Epithelial cell of proximal tubule (primary cell): ENCODE measurements around the gene ITGBL1. TPM values are rescaled to one million over a fixed set of nuclear protein-coding genes. Genes with fewer than 3 reads are reported as not detected.

Experiments
- DNase-seq: peaks from one replicate; pipeline ENCODE4 v3.0.0-alpha.2; 2011; ENCODE audit warnings: low read depth
- H3K4me3 ChIP-seq: 2 replicates; pipeline ENCODE4 v1.5.1; 2011; ENCODE audit warnings: low read depth, mild to moderate bottlenecking, low read length
- CTCF ChIP-seq: conservative IDR thresholded peaks from 2 replicates; pipeline ENCODE4 v1.5.1; 2012; ENCODE audit warnings: low read depth, mild to moderate bottlenecking, low read length
- total RNA-seq: library from RNA; depleted of rRNA; stranded (reverse); fragments of >200 nt; gene quantifications from 2 replicates; pipeline ENCODE4 v1.2.3, GENCODE V29; 2015

The ITGBL1 gene
- total RNA-seq, 1 donor from 2014 or later, result 1.1 TPM

- no peak for DNase-seq
- TF ChIP-seq CTCF, result no peak
- no peak overlapping the region for H3K4me3 ChIP-seq
Measured at GRCh38 chr13:101707659-101708058, 255.2 kb downstream of the ITGBL1 start.

- H3K4me3 ChIP-seq, result no peak overlapping the region
- no peak for DNase-seq
- TF ChIP-seq CTCF, result no peak
Measured at GRCh38 chr13:101708115-101708514, 255.6 kb downstream of the ITGBL1 start.

- DNase-seq, result no peak
- TF ChIP-seq CTCF, result no peak
- H3K4me3 ChIP-seq, result no peak overlapping the region
Measured at GRCh38 chr13:101709952-101710351, 257.5 kb downstream of the ITGBL1 start.

GRCh38 chr13:101711307-101712025, 259.0 kb downstream of the ITGBL1 start:
- DNase-seq, result no peak
- no peak for TF ChIP-seq CTCF
- no peak overlapping the region for H3K4me3 ChIP-seq

- TF ChIP-seq CTCF, result no peak
- no peak for DNase-seq
- H3K4me3 ChIP-seq, result no peak overlapping the region
Measured at GRCh38 chr13:101712026-101712348, 259.5 kb downstream of the ITGBL1 start.

- no peak for DNase-seq
- TF ChIP-seq CTCF, result no peak
- H3K4me3 ChIP-seq, result no peak overlapping the region
Measured at GRCh38 chr13:101714195-101714594, 261.7 kb downstream of the ITGBL1 start.

GRCh38 chr13:101717353-101717752, 264.9 kb downstream of the ITGBL1 start:
- no peak for TF ChIP-seq CTCF

More at GRCh38 chr13:101717353-101717752, 264.9 kb downstream of the ITGBL1 start:
- H3K4me3 ChIP-seq, result no peak overlapping the region
- no peak for DNase-seq
